ENCODE data around the gene WBP2. TPM values are rescaled to one million over a fixed set of nuclear protein-coding genes. Genes with fewer than 3 reads are reported as not detected.

Gene WBP2
- polyA plus RNA-seq, 1 donor from 2014 or later, result 21.7 TPM

GRCh38 chr17:75877752-75878173 lies 22.6 kb upstream of the WBP2 start:
- Histone ChIP-seq H3K4me2 (ENCODE audit: low read length) (no peak overlapping the region), H3K79me2 (replicated peaks; ENCODE audit: insufficient read depth, low read length) (no peaks in the 10 kb centered on the region), H3K9ac (ENCODE audit: low read length) (no peak overlapping the region), H3K9me2 (ENCODE audit: insufficient read depth, low read length) (no peaks in the 10 kb centered on the region), H3K27me3 (ENCODE audit: insufficient read depth, low read depth, low read length) (peaks cover 46% of the 10 kb centered on the region), H3F3A (ENCODE audit: insufficient read depth, low read length, poor library complexity, severe bottlenecking) (no peaks in the 10 kb centered on the region), H3K9me3 (ENCODE audit: low read length) (no peaks in the 10 kb centered on the region), H3K36me3 (ENCODE audit: insufficient read depth, low read length) (no peaks in the 10 kb centered on the region), H4K20me1 (ENCODE audit: insufficient read depth) (no peaks in the 10 kb centered on the region), H2AFZ (ENCODE audit: low read depth, low read length) (no peak overlapping the region), H3K27ac (ENCODE audit: low read length) (no peak overlapping the region), H3K4me3 (ENCODE audit: low read length) (peak overlapping the region; percentile 58)
- TF ChIP-seq POLR2AphosphoS5 (IDR thresholded peaks at IDR 0.05), result no peak
- peak; percentile 80 for TF ChIP-seq CTCF (IDR thresholded peaks at IDR 0.05; ENCODE audit: poor library complexity, severe bottlenecking)
- TF ChIP-seq REST (IDR thresholded peaks at IDR 0.05; ENCODE audit: borderline replicate concordance), result no peak
- TF ChIP-seq EZH2 (IDR thresholded peaks at IDR 0.05; ENCODE audit: borderline replicate concordance, insufficient read depth, low read length, poor library complexity, severe bottlenecking), result no peak
- no peak for TF ChIP-seq TAF1 (IDR thresholded peaks at IDR 0.05; ENCODE audit: low read depth)
- TF ChIP-seq MXI1 (conservative IDR thresholded peaks at IDR 0.05; ENCODE audit: poor library complexity, severe bottlenecking), result peak; percentile 49
- TF ChIP-seq RAD21 (conservative IDR thresholded peaks at IDR 0.05), result peak; percentile 43
- TF ChIP-seq SMC3 (conservative IDR thresholded peaks at IDR 0.05; ENCODE audit: poor library complexity), result peak; percentile 57
- TF ChIP-seq EP300 (conservative IDR thresholded peaks at IDR 0.05; ENCODE audit: poor library complexity, severe bottlenecking), result no peak

GRCh38 chr17:75876938-75877751 lies 22.0 kb upstream of the WBP2 start:
- Histone ChIP-seq H2AFZ (ENCODE audit: low read depth, low read length) (no peak overlapping the region), H3K9me2 (ENCODE audit: insufficient read depth, low read length) (no peaks in the 10 kb centered on the region), H3K4me2 (ENCODE audit: low read length) (no peak overlapping the region), H3F3A (ENCODE audit: insufficient read depth, low read length, poor library complexity, severe bottlenecking) (no peaks in the 10 kb centered on the region), H3K36me3 (ENCODE audit: insufficient read depth, low read length) (no peaks in the 10 kb centered on the region), H4K20me1 (ENCODE audit: insufficient read depth) (no peaks in the 10 kb centered on the region), H3K9ac (ENCODE audit: low read length) (no peak overlapping the region), H3K27me3 (ENCODE audit: insufficient read depth, low read depth, low read length) (peaks cover 46% of the 10 kb centered on the region), H3K79me2 (replicated peaks; ENCODE audit: insufficient read depth, low read length) (no peaks in the 10 kb centered on the region), H3K27ac (ENCODE audit: low read length) (no peak overlapping the region), H3K4me3 (ENCODE audit: low read length) (peak overlapping the region; percentile 58), H3K9me3 (ENCODE audit: low read length) (no peaks in the 10 kb centered on the region)
- TF ChIP-seq SMC3 (conservative IDR thresholded peaks at IDR 0.05; ENCODE audit: poor library complexity), result no peak
- TF ChIP-seq TAF1 (IDR thresholded peaks at IDR 0.05; ENCODE audit: low read depth), result no peak
- no peak for TF ChIP-seq EP300 (conservative IDR thresholded peaks at IDR 0.05; ENCODE audit: poor library complexity, severe bottlenecking)
